Ascending aorta (tissue), 2 donors: ENCODE data around the gene CCDC197. TPM values are rescaled to one million over a fixed set of nuclear protein-coding genes. Genes with fewer than 3 reads are reported as not detected.

Experiments
- DNase-seq, 2 donors: peaks; one replicate each; pipeline ENCODE4 v3.0.0-alpha.2; 2019; ENCODE audit warnings: low spot score in 2 of 2
- H3K27ac ChIP-seq, 2 donors: fragments of 200-600 bp; sonication (generic); one replicate each; pipeline ENCODE4 v1.5.1; 2016 to 2017; ENCODE audit warnings: mild to moderate bottlenecking in 1 of 2
- H3K27me3 ChIP-seq: fragments of 200-600 bp; sonication (generic); one replicate; pipeline ENCODE4 v1.5.1; 2017
- H3K36me3 ChIP-seq, 2 donors: fragments of 200-600 bp; sonication (generic); one replicate each; pipeline ENCODE4 v1.5.1; 2016
- H3K4me1 ChIP-seq, 2 donors: fragments of 200-600 bp; sonication (generic); one replicate each; pipeline ENCODE4 v1.5.1; 2016 to 2017; ENCODE audit warnings: mild to moderate bottlenecking in 1 of 2
- H3K4me3 ChIP-seq, 2 donors: fragments of 200-600 bp; sonication (generic); one replicate each; pipeline ENCODE4 v1.5.1; 2016 to 2017; ENCODE audit warnings: mild to moderate bottlenecking in 1 of 2
- H3K9me3 ChIP-seq, 2 donors: fragments of 200-600 bp; sonication (generic); one replicate each; pipeline ENCODE4 v1.5.1; 2016
- CTCF ChIP-seq, 3 experiments: fragments of 200-600 bp in 2 of 3; fragments of 450-650 bp in 1 of 3; sonication (generic) in 2 of 3; IDR thresholded peaks; one replicate each; pipeline ENCODE4 v1.5.1; 2016 to 2019; ENCODE audit warnings: antibody characterized with exemption in 3 of 3, mild to moderate bottlenecking in 1 of 3, moderate library complexity in 1 of 3
- intact Hi-C: fragments of 100-400 bp; cut with DNase I; formaldehyde crosslinking; loops from one replicate; pipeline ENCODE4 v1.15.1; 2023
- total RNA-seq: library from RNA; depleted of rRNA; stranded (reverse); fragments of >200 nt; gene quantifications from one replicate; pipeline ENCODE4 v1.1.0, GENCODE V29; 2016

Gene CCDC197
- total RNA-seq, 1 donor from 2014 or later, result not detected

- intact Hi-C loops, result loop anchor here (1.0 to 2.0 kb wide), 3 partner anchors 11 to 18 kb away; no protein-coding TSS in a partner anchor
- H3K9me3 ChIP-seq, result no peaks in the 10 kb centered on the region
- H3K27me3 ChIP-seq, result no peaks in the 10 kb centered on the region
- DNase-seq, result no peak
- H3K27ac ChIP-seq, result peak within 1 kb of the TSS; percentile 95
- H3K36me3 ChIP-seq, result no peaks in the 10 kb centered on the region
- H3K4me3 ChIP-seq, result peak within 1 kb of the TSS; percentile 48 to 68
- peaks cover 6 to 43% of the 10 kb centered on the region in 2 donors for H3K4me1 ChIP-seq
- TF ChIP-seq CTCF (IDR thresholded peaks at IDR 0.05), result no peak
These were observed 20.5 kb upstream of the CCDC197 start, which contains the start of gene ASB2 for GRCh38 chr14:93976477-93977057. TSS of gene ASB2 (minus strand) at chr14:93976570. CDS start at chr14:93964539, 12,031 bp downstream.

GRCh38 chr14:93977171-93977570 is 19.9 kb upstream of the CCDC197 start:
- intact Hi-C loops, result loop anchor here (2.0 kb wide), 1 partner anchor 18 kb away; no protein-coding TSS in a partner anchor
- Histone ChIP-seq H3K9me3 (no peaks in the 10 kb centered on the region), H3K27ac (peak overlapping the region; percentile 95), H3K4me1 (peaks cover 6 to 44% of the 10 kb centered on the region in 2 donors), H3K27me3 (no peaks in the 10 kb centered on the region), H3K36me3 (no peaks in the 10 kb centered on the region), H3K4me3 (peak overlapping the region; percentile 48 to 68)
- no peak for TF ChIP-seq CTCF (IDR thresholded peaks at IDR 0.05)
- no peak for DNase-seq

GRCh38 chr14:93977790-93978581 is 19.1 kb upstream of the CCDC197 start:
- peaks cover 6 to 41% of the 10 kb centered on the region in 2 donors for H3K4me1 ChIP-seq
- H3K9me3 ChIP-seq, result no peaks in the 10 kb centered on the region
- no peak for TF ChIP-seq CTCF (IDR thresholded peaks at IDR 0.05)

DNA sequence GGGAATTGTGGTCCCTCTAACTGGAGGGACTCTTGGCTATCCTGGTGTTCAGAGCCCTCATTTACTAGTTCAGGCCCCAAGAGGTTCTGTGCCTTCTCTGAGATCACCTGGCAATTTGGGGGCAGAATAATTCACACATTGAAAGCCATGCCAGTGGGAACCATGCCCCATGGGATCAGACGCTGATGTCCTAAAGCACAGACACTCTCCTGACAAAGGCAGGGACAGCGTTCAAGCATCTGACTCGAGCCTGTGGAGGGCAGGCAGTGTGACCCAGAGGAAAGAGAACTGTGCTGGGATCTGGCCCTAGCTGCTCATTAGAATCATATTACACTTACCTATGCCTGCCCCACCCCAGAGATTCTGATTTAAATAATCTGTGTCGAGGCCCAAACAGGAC is 18.4 kb upstream of the CCDC197 start:
- Histone ChIP-seq H3K36me3 (no peaks in the 10 kb centered on the region), H3K9me3 (no peaks in the 10 kb centered on the region), H3K4me1 (peaks cover 6 to 34% of the 10 kb centered on the region in 2 donors), H3K27ac (peak overlapping the region; percentile 95), H3K4me3 (no peak overlapping the region), H3K27me3 (no peaks in the 10 kb centered on the region)
- no peak for TF ChIP-seq CTCF (IDR thresholded peaks at IDR 0.05)
- intact Hi-C loops, result no loop called here
- DNase-seq, result no peak

More at GRCh38 chr14:93977790-93978581, 19.1 kb upstream of the CCDC197 start:
- Histone ChIP-seq H3K36me3 (no peaks in the 10 kb centered on the region), H3K27ac (peak overlapping the region; percentile 95), H3K27me3 (no peaks in the 10 kb centered on the region), H3K4me3 (no peak overlapping the region)
- no peak for DNase-seq
- intact Hi-C loops, result loop anchor here (2.0 kb wide), 1 partner anchor 17 kb away; no protein-coding TSS in a partner anchor

DNA sequence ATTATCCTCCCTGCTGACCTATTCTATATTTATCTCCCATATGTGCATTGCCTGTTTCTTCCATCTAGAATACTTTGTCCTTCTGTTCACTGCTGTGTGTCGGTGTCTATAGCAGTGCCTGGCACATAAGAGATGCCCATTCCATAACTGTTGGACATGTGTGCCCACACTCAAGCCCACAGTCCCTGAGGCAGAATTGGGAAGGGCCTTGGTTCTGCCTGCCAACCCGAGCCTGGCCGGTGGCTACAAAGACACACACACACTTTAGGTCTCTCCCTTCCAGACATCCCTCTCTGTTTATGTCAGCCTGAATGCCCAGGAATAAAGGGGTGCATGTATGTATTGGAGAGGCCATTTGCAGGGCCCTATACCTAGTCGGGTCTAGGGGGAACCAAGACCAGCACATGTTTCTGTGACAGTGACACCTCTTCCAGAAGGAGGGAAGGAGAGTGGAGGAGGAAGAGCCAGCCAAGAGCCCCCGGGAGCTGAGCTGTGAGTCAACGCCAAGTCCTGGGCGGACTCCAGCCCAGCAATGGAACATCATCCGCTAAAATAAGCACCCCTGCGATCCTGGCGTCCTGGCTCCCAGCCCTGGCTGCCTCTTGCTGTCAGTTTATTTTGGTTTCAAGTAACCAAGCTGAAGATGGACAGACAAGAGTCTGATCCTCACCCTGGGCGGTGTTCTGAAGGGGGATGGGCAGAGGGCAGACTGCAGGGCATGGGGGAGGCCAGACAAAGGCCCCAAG is 16.5 kb upstream of the CCDC197 start:
- TF ChIP-seq CTCF (IDR thresholded peaks at IDR 0.05), result no peak
- intact Hi-C loops, result loop anchor here (10.0 kb wide), 1 partner anchor 1534 kb away; the partner anchor contains the start of gene SYNE3
- peak; percentile 52 to 89 for DNase-seq
- Histone ChIP-seq H3K27me3 (no peaks in the 10 kb centered on the region), H3K27ac (peak overlapping the region; percentile 95), H3K36me3 (no peaks in the 10 kb centered on the region), H3K4me1 (peaks cover 6 to 43% of the 10 kb centered on the region in 2 donors), H3K4me3 (no peak overlapping the region), H3K9me3 (no peaks in the 10 kb centered on the region)
